ENCODE results near the gene GRK4. TPM values are rescaled to one million over a fixed set of nuclear protein-coding genes. Genes with fewer than 3 reads are reported as not detected.

GRK4 gene
- polyA plus RNA-seq, 1 of the 3 experiments (the other 2 are of a cell fraction): 2.7 TPM

- POLR2A ChIA-PET: no interaction called here
- Histone ChIP-seq H3K4me2 (no peak overlapping the region), H3F3A (replicated peaks; ENCODE audit: insufficient read depth) (no peaks in the 10 kb centered on the region), H3K9ac (no peak overlapping the region), H3K79me2 (ENCODE audit: insufficient read depth) (peaks cover 31% of the 10 kb centered on the region), H2AFZ (ENCODE audit: low read depth) (no peak overlapping the region), H3K27me3 (ENCODE audit: insufficient read depth) (no peaks in the 10 kb centered on the region), H3K9me2 (no peaks in the 10 kb centered on the region), H3K9me3 (no peaks in the 10 kb centered on the region), H3K27ac (ENCODE audit: low read depth in 2 of 2, low read length in 1 of 2) (no peak overlapping the region), H4K20me1 (ENCODE audit: insufficient read depth) (no peaks in the 10 kb centered on the region), H3K4me3 (ENCODE audit: low read depth in 2 of 2, low read length in 1 of 2) (no peak overlapping the region), H3K36me3 (replicated peaks in 1 of 2; ENCODE audit: control insufficient read depth in 1 of 2, insufficient read depth in 2 of 2, low read length in 1 of 2) (peaks cover 27 to 41% of the 10 kb centered on the region in 2 experiments), H3K4me1 (ENCODE audit: control insufficient read depth in 1 of 2, insufficient read depth in 2 of 2, low read depth in 1 of 2, low read length in 1 of 2) (no peaks in the 10 kb centered on the region; a peak in 1 of 4 replicates)
- no peak for DNase-seq
- CTCF ChIA-PET: interaction anchor here (0.9 kb wide), 1 partner anchor 9 kb away, joined by 3 read pairs; no protein-coding TSS in a partner anchor
- 81% methylated on average over 16 of the region's 16 CpGs for WGBS (ENCODE audit: low lambda C conversion rate)
- TF ChIP-seq MAX (IDR thresholded peaks at IDR 0.05; ENCODE audit: low read depth) (no peak), TCF12 (IDR thresholded peaks at IDR 0.05) (no peak), RCOR1 (IDR thresholded peaks at IDR 0.05; ENCODE audit: low read length) (no peak), SIN3A (IDR thresholded peaks at IDR 0.05; ENCODE audit: borderline replicate concordance, low read depth, low read length) (no peak), FOXJ3 (CRISPR knock-in tag; IDR thresholded peaks at IDR 0.05) (no peak), MEF2A (IDR thresholded peaks at IDR 0.05; ENCODE audit: borderline replicate concordance, low read depth) (no peak), RAD21 (IDR thresholded peaks at IDR 0.05; ENCODE audit: low read length) (no peak), ZBTB33 (IDR thresholded peaks at IDR 0.05; ENCODE audit: borderline replicate concordance, low read depth) (no peak), NFIC (IDR thresholded peaks at IDR 0.05; ENCODE audit: borderline replicate concordance) (no peak), USF2 (IDR thresholded peaks at IDR 0.05; ENCODE audit: borderline replicate concordance, low read depth, low read length) (no peak), NRF1 (IDR thresholded peaks at IDR 0.05; ENCODE audit: low read depth, low read length) (no peak), FOXM1 (IDR thresholded peaks at IDR 0.05; ENCODE audit: low read depth) (no peak), RFX5 (IDR thresholded peaks at IDR 0.05; ENCODE audit: low read length) (no peak), ELF1 (IDR thresholded peaks at IDR 0.05) (no peak), SMC3 (IDR thresholded peaks at IDR 0.05; ENCODE audit: low read depth, low read length) (no peak), RXRA (IDR thresholded peaks at IDR 0.05; ENCODE audit: borderline replicate concordance, low read depth) (no peak), TEAD4 (IDR thresholded peaks at IDR 0.05; ENCODE audit: borderline replicate concordance, insufficient read depth) (no peak)
- TF ChIP-seq, protein P1, sequence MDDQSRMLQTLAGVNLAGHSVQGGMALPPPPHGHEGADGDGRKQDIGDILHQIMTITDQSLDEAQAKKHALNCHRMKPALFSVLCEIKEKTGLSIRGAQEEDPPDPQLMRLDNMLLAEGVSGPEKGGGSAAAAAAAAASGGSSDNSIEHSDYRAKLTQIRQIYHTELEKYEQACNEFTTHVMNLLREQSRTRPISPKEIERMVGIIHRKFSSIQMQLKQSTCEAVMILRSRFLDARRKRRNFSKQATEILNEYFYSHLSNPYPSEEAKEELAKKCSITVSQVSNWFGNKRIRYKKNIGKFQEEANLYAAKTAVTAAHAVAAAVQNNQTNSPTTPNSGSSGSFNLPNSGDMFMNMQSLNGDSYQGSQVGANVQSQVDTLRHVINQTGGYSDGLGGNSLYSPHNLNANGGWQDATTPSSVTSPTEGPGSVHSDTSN (IDR thresholded peaks at IDR 0.05): no peak
- TF ChIP-seq, protein P2, sequence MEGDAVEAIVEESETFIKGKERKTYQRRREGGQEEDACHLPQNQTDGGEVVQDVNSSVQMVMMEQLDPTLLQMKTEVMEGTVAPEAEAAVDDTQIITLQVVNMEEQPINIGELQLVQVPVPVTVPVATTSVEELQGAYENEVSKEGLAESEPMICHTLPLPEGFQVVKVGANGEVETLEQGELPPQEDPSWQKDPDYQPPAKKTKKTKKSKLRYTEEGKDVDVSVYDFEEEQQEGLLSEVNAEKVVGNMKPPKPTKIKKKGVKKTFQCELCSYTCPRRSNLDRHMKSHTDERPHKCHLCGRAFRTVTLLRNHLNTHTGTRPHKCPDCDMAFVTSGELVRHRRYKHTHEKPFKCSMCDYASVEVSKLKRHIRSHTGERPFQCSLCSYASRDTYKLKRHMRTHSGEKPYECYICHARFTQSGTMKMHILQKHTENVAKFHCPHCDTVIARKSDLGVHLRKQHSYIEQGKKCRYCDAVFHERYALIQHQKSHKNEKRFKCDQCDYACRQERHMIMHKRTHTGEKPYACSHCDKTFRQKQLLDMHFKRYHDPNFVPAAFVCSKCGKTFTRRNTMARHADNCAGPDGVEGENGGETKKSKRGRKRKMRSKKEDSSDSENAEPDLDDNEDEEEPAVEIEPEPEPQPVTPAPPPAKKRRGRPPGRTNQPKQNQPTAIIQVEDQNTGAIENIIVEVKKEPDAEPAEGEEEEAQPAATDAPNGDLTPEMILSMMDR (IDR thresholded peaks at IDR 0.05): no peak
- TF ChIP-seq, protein P3, sequence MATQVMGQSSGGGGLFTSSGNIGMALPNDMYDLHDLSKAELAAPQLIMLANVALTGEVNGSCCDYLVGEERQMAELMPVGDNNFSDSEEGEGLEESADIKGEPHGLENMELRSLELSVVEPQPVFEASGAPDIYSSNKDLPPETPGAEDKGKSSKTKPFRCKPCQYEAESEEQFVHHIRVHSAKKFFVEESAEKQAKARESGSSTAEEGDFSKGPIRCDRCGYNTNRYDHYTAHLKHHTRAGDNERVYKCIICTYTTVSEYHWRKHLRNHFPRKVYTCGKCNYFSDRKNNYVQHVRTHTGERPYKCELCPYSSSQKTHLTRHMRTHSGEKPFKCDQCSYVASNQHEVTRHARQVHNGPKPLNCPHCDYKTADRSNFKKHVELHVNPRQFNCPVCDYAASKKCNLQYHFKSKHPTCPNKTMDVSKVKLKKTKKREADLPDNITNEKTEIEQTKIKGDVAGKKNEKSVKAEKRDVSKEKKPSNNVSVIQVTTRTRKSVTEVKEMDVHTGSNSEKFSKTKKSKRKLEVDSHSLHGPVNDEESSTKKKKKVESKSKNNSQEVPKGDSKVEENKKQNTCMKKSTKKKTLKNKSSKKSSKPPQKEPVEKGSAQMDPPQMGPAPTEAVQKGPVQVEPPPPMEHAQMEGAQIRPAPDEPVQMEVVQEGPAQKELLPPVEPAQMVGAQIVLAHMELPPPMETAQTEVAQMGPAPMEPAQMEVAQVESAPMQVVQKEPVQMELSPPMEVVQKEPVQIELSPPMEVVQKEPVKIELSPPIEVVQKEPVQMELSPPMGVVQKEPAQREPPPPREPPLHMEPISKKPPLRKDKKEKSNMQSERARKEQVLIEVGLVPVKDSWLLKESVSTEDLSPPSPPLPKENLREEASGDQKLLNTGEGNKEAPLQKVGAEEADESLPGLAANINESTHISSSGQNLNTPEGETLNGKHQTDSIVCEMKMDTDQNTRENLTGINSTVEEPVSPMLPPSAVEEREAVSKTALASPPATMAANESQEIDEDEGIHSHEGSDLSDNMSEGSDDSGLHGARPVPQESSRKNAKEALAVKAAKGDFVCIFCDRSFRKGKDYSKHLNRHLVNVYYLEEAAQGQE (IDR thresholded peaks at IDR 0.05; ENCODE audit: low read depth, low read length): no peak
Measured at GRCh38 chr4:2914256-2915126, 48.9 kb upstream of the GRK4 start.
